SU-DHL-6 (cell line): ENCODE results near the gene CLC.

Experiments
- H2AFZ ChIP-seq: fragments of 200-600 bp; sonication (generic); 2 replicates; pipeline ENCODE4 v1.6.1; 2014; ENCODE audit warnings: low read depth, mild to moderate bottlenecking, moderate library complexity, mixed read lengths, antibody characterized with exemption, low read length; ENCODE audit not compliant: severe bottlenecking
- H3F3A ChIP-seq: fragments of 200-600 bp; shearing (Covaris generic); 2 replicates; pipeline ENCODE4 v1.6.0; 2016; ENCODE audit warnings: antibody characterized with exemption, mild to moderate bottlenecking; ENCODE audit not compliant: insufficient read depth
- H3K27ac ChIP-seq: fragments of 200-600 bp; sonication (generic); 2 replicates; pipeline ENCODE4 v1.5.1; 2016; ENCODE audit warnings: low read depth, mild to moderate bottlenecking, low read length, moderate library complexity, mixed read lengths
- H3K27me3 ChIP-seq: fragments of 200-600 bp; sonication (generic), shearing (Covaris generic); 2 replicates; pipeline ENCODE4 v1.6.0; 2014; ENCODE audit warnings: mild to moderate bottlenecking, low read length
- H3K36me3 ChIP-seq: fragments of 200-600 bp; sonication (generic); 2 replicates; pipeline ENCODE4 v1.6.1; 2014; ENCODE audit warnings: mild to moderate bottlenecking, low read length, mixed read lengths
- H3K4me2 ChIP-seq: fragments of 300-600, 200-600 bp; shearing (Covaris generic), sonication (generic); 2 replicates; pipeline ENCODE4 v1.6.0; 2014; ENCODE audit warnings: low read length, low read depth, mild to moderate bottlenecking; ENCODE audit not compliant: poor library complexity, severe bottlenecking
- H3K4me3 ChIP-seq: fragments of 200-600 bp; sonication (generic); 2 replicates; pipeline ENCODE4 v1.5.1; 2014; ENCODE audit warnings: antibody characterized with exemption, low read length, mild to moderate bottlenecking, mixed read lengths; ENCODE audit not compliant: insufficient read depth, poor library complexity, severe bottlenecking
- H3K79me2 ChIP-seq: fragments of 200-600 bp; sonication (generic); 2 replicates; pipeline ENCODE4 v1.6.1; 2014; ENCODE audit warnings: mild to moderate bottlenecking, low read length, moderate library complexity; ENCODE audit not compliant: insufficient read depth
- H3K9ac ChIP-seq: fragments of 200-600 bp; sonication (generic); 2 replicates; pipeline ENCODE4 v1.7.0; 2014; ENCODE audit warnings: mild to moderate bottlenecking, low read length
- H3K9me2 ChIP-seq: fragments of 200-600 bp; sonication (generic); replicated peaks from 2 replicates; pipeline ENCODE4 v1.6.1; 2014; ENCODE audit warnings: low read length; ENCODE audit not compliant: insufficient read depth
- H3K9me3 ChIP-seq: fragments of 200-600 bp; sonication (generic); 2 replicates; pipeline ENCODE4 v1.6.1; 2014; ENCODE audit warnings: low read length, mixed read lengths; ENCODE audit not compliant: insufficient read depth
- H4K20me1 ChIP-seq: fragments of 200-600 bp; sonication (generic); 2 replicates; pipeline ENCODE4 v1.6.1; 2014; ENCODE audit warnings: low read depth, mild to moderate bottlenecking, antibody characterized with exemption, low read length, moderate library complexity, mixed read lengths
- EZH2phosphoT487 ChIP-seq: fragments of 200-600 bp; sonication (generic), shearing (Covaris generic); conservative IDR thresholded peaks from 2 replicates; pipeline ENCODE4 v1.6.1; 2018; ENCODE audit warnings: mild to moderate bottlenecking, antibody characterized with exemption, low read length, moderate library complexity, mixed read lengths
- TF ChIP-seq, protein P1 (sequence below): fragments of 200-600 bp; sonication (generic); IDR thresholded peaks from one replicate; pipeline ENCODE4 v1.5.1; 2017; ENCODE audit warnings: antibody characterized with exemption, mild to moderate bottlenecking, low read length, moderate library complexity; ENCODE audit not compliant: insufficient read depth, poor library complexity, severe bottlenecking

CLC gene

DNA sequence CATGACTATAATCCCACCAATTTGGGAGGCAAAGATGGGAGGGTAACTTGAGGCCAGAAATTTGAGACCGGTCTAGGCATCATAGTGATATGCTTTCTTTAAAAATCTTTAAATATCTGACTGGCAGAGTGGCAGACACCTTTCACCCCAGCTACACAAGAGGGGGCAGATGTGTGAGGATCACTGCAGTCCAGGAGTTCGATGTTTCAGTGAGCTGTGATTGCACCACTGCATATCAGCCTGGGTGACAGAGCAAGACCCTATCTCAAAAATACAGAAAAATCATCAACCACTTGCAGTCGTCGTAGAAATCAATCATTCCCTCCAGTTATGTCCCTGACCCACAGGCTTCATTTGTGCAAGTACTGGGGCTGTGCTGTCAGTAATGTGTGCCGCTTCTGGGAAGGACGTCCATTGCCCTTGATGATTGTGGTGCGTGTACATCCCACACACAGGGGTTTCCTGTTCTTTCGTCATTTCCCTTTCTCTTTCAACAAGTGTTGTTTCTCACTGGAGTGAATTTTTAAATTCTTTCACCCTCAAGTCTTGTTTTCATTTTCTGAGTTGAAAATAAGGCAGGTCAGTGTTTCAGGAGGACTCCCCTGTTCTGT is 32.1 kb downstream of the CLC start:
- no peaks in the 10 kb centered on the region for H3K27me3 ChIP-seq
- H3K4me2 ChIP-seq: no peak overlapping the region

DNA sequence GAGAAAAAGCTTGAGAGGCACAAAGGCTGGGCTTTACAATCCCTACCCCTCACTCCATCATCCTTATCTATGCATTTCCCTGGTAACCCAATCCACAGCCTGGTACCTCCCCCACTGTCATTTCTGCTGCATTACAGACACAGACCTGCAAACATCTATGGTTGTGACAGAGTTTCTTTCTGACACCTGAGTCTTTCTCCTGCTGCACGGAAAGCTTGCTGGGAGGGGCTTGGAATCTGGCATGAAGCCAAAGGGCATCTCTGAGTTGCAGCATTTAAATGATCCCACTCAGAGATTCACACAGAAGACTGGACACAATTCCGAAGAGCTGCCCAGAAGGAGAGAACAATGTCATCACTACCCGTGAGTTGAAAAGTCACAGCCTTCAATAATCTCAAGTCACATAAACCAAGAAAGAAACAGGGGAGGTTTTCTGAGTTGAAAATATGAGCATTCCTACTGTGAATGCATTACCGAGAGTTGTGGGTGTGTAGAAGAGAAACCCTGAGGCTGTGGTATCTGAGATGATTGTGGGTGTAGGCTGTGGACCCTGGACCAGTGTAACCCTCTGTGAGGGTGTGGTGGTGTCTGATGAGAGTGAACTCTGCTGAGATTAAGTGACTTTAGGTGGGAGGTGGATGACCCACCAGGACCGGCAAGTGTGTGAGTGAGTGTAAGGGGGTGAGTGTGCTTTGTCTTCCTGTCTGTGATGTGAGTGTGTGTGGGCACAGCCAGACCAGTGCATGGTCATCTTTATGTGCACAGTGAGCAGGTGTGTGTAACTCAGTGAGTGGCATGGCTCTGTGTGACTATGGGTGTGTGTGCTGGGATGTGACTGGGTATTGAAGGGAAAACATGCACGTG is 33.4 kb downstream of the CLC start, which contains the start of gene LGALS14:
LGALS14 (plus strand) TSS at position 301 of the 864 bp plus-strand sequence; CDS start at position 349, 48 bp downstream.
- H3K36me3 ChIP-seq: no peaks in the 10 kb centered on the region
- H4K20me1 ChIP-seq: no peaks in the 10 kb centered on the region
- no peak within 1 kb of the TSS for H3K9ac ChIP-seq
- no peak within 1 kb of the TSS for H2AFZ ChIP-seq
- no peaks in the 10 kb centered on the region for H3F3A ChIP-seq
- no peaks in the 10 kb centered on the region for H3K9me2 ChIP-seq
- H3K27me3 ChIP-seq: no peaks in the 10 kb centered on the region
- no peak within 1 kb of the TSS for H3K27ac ChIP-seq
- no peak for TF ChIP-seq EZH2phosphoT487
- TF ChIP-seq, protein P1, sequence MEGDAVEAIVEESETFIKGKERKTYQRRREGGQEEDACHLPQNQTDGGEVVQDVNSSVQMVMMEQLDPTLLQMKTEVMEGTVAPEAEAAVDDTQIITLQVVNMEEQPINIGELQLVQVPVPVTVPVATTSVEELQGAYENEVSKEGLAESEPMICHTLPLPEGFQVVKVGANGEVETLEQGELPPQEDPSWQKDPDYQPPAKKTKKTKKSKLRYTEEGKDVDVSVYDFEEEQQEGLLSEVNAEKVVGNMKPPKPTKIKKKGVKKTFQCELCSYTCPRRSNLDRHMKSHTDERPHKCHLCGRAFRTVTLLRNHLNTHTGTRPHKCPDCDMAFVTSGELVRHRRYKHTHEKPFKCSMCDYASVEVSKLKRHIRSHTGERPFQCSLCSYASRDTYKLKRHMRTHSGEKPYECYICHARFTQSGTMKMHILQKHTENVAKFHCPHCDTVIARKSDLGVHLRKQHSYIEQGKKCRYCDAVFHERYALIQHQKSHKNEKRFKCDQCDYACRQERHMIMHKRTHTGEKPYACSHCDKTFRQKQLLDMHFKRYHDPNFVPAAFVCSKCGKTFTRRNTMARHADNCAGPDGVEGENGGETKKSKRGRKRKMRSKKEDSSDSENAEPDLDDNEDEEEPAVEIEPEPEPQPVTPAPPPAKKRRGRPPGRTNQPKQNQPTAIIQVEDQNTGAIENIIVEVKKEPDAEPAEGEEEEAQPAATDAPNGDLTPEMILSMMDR: no peak
- no peak within 1 kb of the TSS for H3K4me3 ChIP-seq
- no peaks in the 10 kb centered on the region for H3K9me3 ChIP-seq
- no peak within 1 kb of the TSS for H3K4me2 ChIP-seq
- no peaks in the 10 kb centered on the region for H3K79me2 ChIP-seq

More for the DNA sequence above, 32.1 kb downstream of the CLC start:
- H4K20me1 ChIP-seq: no peaks in the 10 kb centered on the region
- H3K79me2 ChIP-seq: no peaks in the 10 kb centered on the region
- H3K27ac ChIP-seq: no peak overlapping the region
- no peak overlapping the region for H3K4me3 ChIP-seq
- H3K9ac ChIP-seq: no peak overlapping the region
- no peaks in the 10 kb centered on the region for H3F3A ChIP-seq
- TF ChIP-seq, protein P1: no peak
- no peak for TF ChIP-seq EZH2phosphoT487
- H3K9me3 ChIP-seq: no peaks in the 10 kb centered on the region
- no peaks in the 10 kb centered on the region for H3K9me2 ChIP-seq
- H3K36me3 ChIP-seq: no peaks in the 10 kb centered on the region
- no peak overlapping the region for H2AFZ ChIP-seq

DNA sequence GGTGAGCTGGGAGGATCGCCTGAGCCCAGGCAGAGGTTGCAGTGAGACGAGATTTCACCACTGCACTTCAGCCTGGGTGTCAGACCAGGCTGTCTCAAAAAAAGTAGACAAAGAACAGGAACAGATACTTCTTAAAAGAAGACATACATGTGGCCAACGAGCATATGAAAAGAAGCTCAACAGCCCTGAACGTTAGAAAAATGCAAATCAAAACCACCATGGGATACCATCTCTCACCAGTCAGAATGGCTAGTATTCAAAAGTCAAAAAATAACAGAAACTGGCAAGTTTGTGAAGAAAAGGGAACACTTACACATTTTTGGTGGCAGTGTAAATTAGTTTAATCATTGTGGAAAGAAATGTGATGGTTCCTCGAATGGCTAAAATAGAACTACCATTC is 36.5 kb downstream of the CLC start:
- no peaks in the 10 kb centered on the region for H3K79me2 ChIP-seq
- H3K9ac ChIP-seq: no peak overlapping the region
- TF ChIP-seq EZH2phosphoT487: no peak
- TF ChIP-seq, protein P1: no peak
- H3K4me3 ChIP-seq: no peak overlapping the region
- H3F3A ChIP-seq: no peaks in the 10 kb centered on the region
- no peaks in the 10 kb centered on the region for H3K36me3 ChIP-seq
- H3K9me2 ChIP-seq: no peaks in the 10 kb centered on the region
- no peak overlapping the region for H3K27ac ChIP-seq
- H3K9me3 ChIP-seq: no peaks in the 10 kb centered on the region
- no peak overlapping the region for H2AFZ ChIP-seq
- no peak overlapping the region for H3K4me2 ChIP-seq
- H3K27me3 ChIP-seq: no peaks in the 10 kb centered on the region
- no peaks in the 10 kb centered on the region for H4K20me1 ChIP-seq
